OCI-LY3 (cell line): Measurements from ENCODE around the gene FMNL2.
A peak's percentile ranks its signal among the peaks of the same experiment; 100 is the strongest.

Source experiments
- H2AFZ ChIP-seq: fragments of 200-600, 300-600 bp; shearing (Covaris generic); 2 replicates; pipeline ENCODE4 v1.6.0; 2014; ENCODE audit warnings: antibody characterized with exemption, low read depth, low read length
- H3K27ac ChIP-seq: fragments of 200-600, 300-600 bp; sonication (generic); 2 replicates; pipeline ENCODE4 v1.5.1; 2014; ENCODE audit warnings: mild to moderate bottlenecking, low read length, moderate library complexity, mixed read lengths
- H3K27me3 ChIP-seq: fragments of 200-600, 300-600 bp; sonication (generic); 2 replicates; pipeline ENCODE4 v1.6.1; 2014; ENCODE audit warnings: low read depth, low read length, mixed read lengths
- H3K36me3 ChIP-seq: fragments of 200-600, 300-600 bp; sonication (generic); replicated peaks from 2 replicates; pipeline ENCODE3; 2014; ENCODE audit warnings: low read depth, low read length, mixed read lengths
- H3K4me1 ChIP-seq: fragments of 300-600, 200-600 bp; sonication (generic); 2 replicates; pipeline ENCODE4 v1.6.1; 2014; ENCODE audit warnings: low read length, mixed read lengths
- H3K4me2 ChIP-seq: fragments of 200-600, 300-600 bp; sonication (generic); 2 replicates; pipeline ENCODE4 v1.6.1; 2014; ENCODE audit warnings: low read length, mixed read lengths
- H3K4me3 ChIP-seq: fragments of 300-600, 200-600 bp; sonication (generic); 2 replicates; pipeline ENCODE4 v1.5.1; 2014; ENCODE audit warnings: antibody characterized with exemption, mild to moderate bottlenecking, low read length, moderate library complexity
- H3K79me2 ChIP-seq: fragments of 300-600, 200-600 bp; shearing (Covaris generic); 2 replicates; pipeline ENCODE4 v1.6.1; 2014; ENCODE audit warnings: mild to moderate bottlenecking, low read length, mixed read lengths
- H3K9ac ChIP-seq: fragments of 300-600, 200-600 bp; shearing (Covaris generic); 2 replicates; pipeline ENCODE4 v1.6.0; 2014; ENCODE audit warnings: mild to moderate bottlenecking, low read length, moderate library complexity
- H3K9me3 ChIP-seq: fragments of 200-600, 300-600 bp; shearing (Covaris generic); 2 replicates; pipeline ENCODE4 v1.6.1; 2014; ENCODE audit warnings: low read length, mixed read lengths; ENCODE audit not compliant: insufficient read depth
- H4K20me1 ChIP-seq: fragments of 200-600, 300-600 bp; sonication (generic); 2 replicates; pipeline ENCODE4 v1.6.1; 2016; ENCODE audit warnings: low read length, mixed read lengths; ENCODE audit not compliant: insufficient read depth
- EZH2phosphoT487 ChIP-seq: fragments of 200-600 bp; shearing (Covaris generic); IDR thresholded peaks from 2 replicates; pipeline ENCODE4 v1.6.1; 2018; ENCODE audit warnings: antibody characterized with exemption, mixed run types, low read depth
- TF ChIP-seq, protein P1 (sequence below): fragments of 200-600, 300-600 bp; sonication (generic); IDR thresholded peaks from 2 replicates; pipeline ENCODE4 v1.5.1; 2014; ENCODE audit warnings: antibody characterized with exemption, low read length, low read depth

Gene FMNL2

DNA sequence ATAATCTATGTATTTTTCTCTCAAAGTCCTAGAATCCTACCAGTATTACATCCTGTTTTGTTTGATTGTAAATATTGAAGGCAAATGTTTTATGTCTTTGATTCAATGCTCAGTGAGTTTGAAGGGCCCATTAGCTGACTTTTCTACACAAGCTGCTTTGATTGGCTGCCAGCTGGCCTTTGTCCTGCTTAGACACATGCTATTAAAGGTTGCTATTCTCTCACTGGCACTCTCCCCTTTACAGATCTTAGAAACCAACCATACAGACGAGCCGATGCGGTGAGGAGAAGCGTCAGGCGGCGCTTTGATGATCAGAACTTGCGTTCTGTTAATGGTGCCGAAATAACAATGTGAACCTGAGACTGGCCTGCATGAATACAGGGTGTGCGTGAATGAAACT lies 312.6 kb downstream of the FMNL2 start:
- no peaks in the 10 kb centered on the region for H3K79me2 ChIP-seq
- no peaks in the 10 kb centered on the region for H4K20me1 ChIP-seq
- H3K4me3 ChIP-seq, result no peak overlapping the region
- no peaks in the 10 kb centered on the region for H3K27me3 ChIP-seq
- H3K36me3 ChIP-seq, result peaks cover 18% of the 10 kb centered on the region
- no peak overlapping the region for H3K9ac ChIP-seq
- H3K4me2 ChIP-seq, result no peak overlapping the region
- H3K27ac ChIP-seq, result no peak overlapping the region
- no peaks in the 10 kb centered on the region for H3K4me1 ChIP-seq
- no peaks in the 10 kb centered on the region for H3K9me3 ChIP-seq
- TF ChIP-seq, protein P1, sequence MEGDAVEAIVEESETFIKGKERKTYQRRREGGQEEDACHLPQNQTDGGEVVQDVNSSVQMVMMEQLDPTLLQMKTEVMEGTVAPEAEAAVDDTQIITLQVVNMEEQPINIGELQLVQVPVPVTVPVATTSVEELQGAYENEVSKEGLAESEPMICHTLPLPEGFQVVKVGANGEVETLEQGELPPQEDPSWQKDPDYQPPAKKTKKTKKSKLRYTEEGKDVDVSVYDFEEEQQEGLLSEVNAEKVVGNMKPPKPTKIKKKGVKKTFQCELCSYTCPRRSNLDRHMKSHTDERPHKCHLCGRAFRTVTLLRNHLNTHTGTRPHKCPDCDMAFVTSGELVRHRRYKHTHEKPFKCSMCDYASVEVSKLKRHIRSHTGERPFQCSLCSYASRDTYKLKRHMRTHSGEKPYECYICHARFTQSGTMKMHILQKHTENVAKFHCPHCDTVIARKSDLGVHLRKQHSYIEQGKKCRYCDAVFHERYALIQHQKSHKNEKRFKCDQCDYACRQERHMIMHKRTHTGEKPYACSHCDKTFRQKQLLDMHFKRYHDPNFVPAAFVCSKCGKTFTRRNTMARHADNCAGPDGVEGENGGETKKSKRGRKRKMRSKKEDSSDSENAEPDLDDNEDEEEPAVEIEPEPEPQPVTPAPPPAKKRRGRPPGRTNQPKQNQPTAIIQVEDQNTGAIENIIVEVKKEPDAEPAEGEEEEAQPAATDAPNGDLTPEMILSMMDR, result no peak
- TF ChIP-seq EZH2phosphoT487, result no peak
- H2AFZ ChIP-seq, result no peak overlapping the region

- peaks cover 19% of the 10 kb centered on the region for H3K36me3 ChIP-seq
- no peaks in the 10 kb centered on the region for H4K20me1 ChIP-seq
- H3K27ac ChIP-seq, result no peak overlapping the region
- no peaks in the 10 kb centered on the region for H3K27me3 ChIP-seq
- no peak overlapping the region for H3K4me2 ChIP-seq
- no peaks in the 10 kb centered on the region for H3K4me1 ChIP-seq
- no peaks in the 10 kb centered on the region for H3K79me2 ChIP-seq
- no peak overlapping the region for H2AFZ ChIP-seq
- H3K9ac ChIP-seq, result no peak overlapping the region
- H3K4me3 ChIP-seq, result no peak overlapping the region
- H3K9me3 ChIP-seq, result no peaks in the 10 kb centered on the region
- TF ChIP-seq, protein P1, result peak; percentile 13; the same call in 1 of the 2 replicates
- TF ChIP-seq EZH2phosphoT487, result no peak
These were observed 313.4 kb downstream of the FMNL2 start for GRCh38 chr2:152648336-152648735.

- Histone ChIP-seq H3K79me2 (no peaks in the 10 kb centered on the region), H4K20me1 (no peaks in the 10 kb centered on the region), H3K27ac (no peak overlapping the region), H3K9me3 (no peaks in the 10 kb centered on the region), H3K4me1 (no peaks in the 10 kb centered on the region), H3K4me2 (no peak overlapping the region), H3K4me3 (no peak overlapping the region), H2AFZ (no peak overlapping the region), H3K9ac (no peak overlapping the region), H3K36me3 (peaks cover 23% of the 10 kb centered on the region), H3K27me3 (no peaks in the 10 kb centered on the region)
- TF ChIP-seq, protein P1, result no peak
- TF ChIP-seq EZH2phosphoT487, result no peak
These were observed 315.0 kb downstream of the FMNL2 start for GRCh38 chr2:152649997-152650396.

- Histone ChIP-seq H3K36me3 (peaks cover 25% of the 10 kb centered on the region), H3K9ac (no peak overlapping the region), H3K9me3 (no peaks in the 10 kb centered on the region), H3K27ac (no peak overlapping the region), H3K27me3 (no peaks in the 10 kb centered on the region), H3K4me3 (no peak overlapping the region), H3K79me2 (no peaks in the 10 kb centered on the region), H4K20me1 (no peaks in the 10 kb centered on the region), H2AFZ (no peak overlapping the region), H3K4me1 (peaks cover 2% of the 10 kb centered on the region), H3K4me2 (no peak overlapping the region)
- no peak for TF ChIP-seq EZH2phosphoT487
- TF ChIP-seq, protein P1, result no peak
These were observed 315.9 kb downstream of the FMNL2 start for GRCh38 chr2:152650768-152651371.
